ENCODE measurements around the gene CAMSAP2.
"Not testable (repeated sequence)": the region's sequence is repeated elsewhere in the genome, so short reads cannot be mapped to it uniquely, and the experiment has no call there.

The CAMSAP2 gene

GRCh38 chr1:200783926-200784325 lies 45.2 kb downstream of the CAMSAP2 start:
- no peak for TF ChIP-seq CTCF (IDR thresholded peaks at IDR 0.05; ENCODE audit: borderline replicate concordance, insufficient read depth, low read depth, low read length)
- H3K4me3 ChIP-seq (ENCODE audit: low read depth, low read length), result no peak overlapping the region

- no peak for TF ChIP-seq CTCF (IDR thresholded peaks at IDR 0.05; ENCODE audit: borderline replicate concordance, insufficient read depth, low read depth, low read length)
- H3K4me3 ChIP-seq (ENCODE audit: low read depth, low read length), result no peak overlapping the region
These were observed 45.9 kb downstream of the CAMSAP2 start for GRCh38 chr1:200784576-200784975.

- no peak for TF ChIP-seq CTCF (IDR thresholded peaks at IDR 0.05; ENCODE audit: borderline replicate concordance, insufficient read depth, low read depth, low read length)
- H3K4me3 ChIP-seq (ENCODE audit: low read depth, low read length), result no peak overlapping the region
These were observed 48.1 kb downstream of the CAMSAP2 start for GRCh38 chr1:200786788-200787187.

- no peak for TF ChIP-seq CTCF (IDR thresholded peaks at IDR 0.05; ENCODE audit: borderline replicate concordance, insufficient read depth, low read depth, low read length)
- H3K4me3 ChIP-seq (ENCODE audit: low read depth, low read length), result no peak overlapping the region
These were observed 49.2 kb downstream of the CAMSAP2 start for GRCh38 chr1:200787896-200788387.

GRCh38 chr1:200791012-200791411 lies 52.3 kb downstream of the CAMSAP2 start:
- H3K4me3 ChIP-seq (ENCODE audit: low read depth, low read length), result not testable (repeated sequence)

GRCh38 chr1:200793677-200794076 lies 55.0 kb downstream of the CAMSAP2 start:
- no peak overlapping the region for H3K4me3 ChIP-seq (ENCODE audit: low read depth, low read length)
- TF ChIP-seq CTCF (IDR thresholded peaks at IDR 0.05; ENCODE audit: borderline replicate concordance, insufficient read depth, low read depth, low read length), result no peak

GRCh38 chr1:200794506-200795065 lies 55.9 kb downstream of the CAMSAP2 start:
- TF ChIP-seq CTCF (IDR thresholded peaks at IDR 0.05; ENCODE audit: borderline replicate concordance, insufficient read depth, low read depth, low read length), result no peak
- no peak overlapping the region for H3K4me3 ChIP-seq (ENCODE audit: low read depth, low read length)

All from GM12875 (cell line).